HG03520 (cell line): Measurements from ENCODE around the gene SNCB.

Experiments
- ATAC-seq: cut with Tn5 transposase; IDR thresholded peaks from one replicate; pipeline ENCODE4 v1.9.1; 2021; ENCODE audit warnings: mild to moderate bottlenecking, moderate library complexity; ENCODE audit not compliant: unreplicated experiment

SNCB gene

GRCh38 chr5:176578391-176578808 lies 51.9 kb downstream of the SNCB start:
- ATAC-seq, result no peak

- no peak for ATAC-seq
These were observed 52.8 kb downstream of the SNCB start for GRCh38 chr5:176577312-176578176.

- ATAC-seq, result no peak
These were observed 54.6 kb downstream of the SNCB start for GRCh38 chr5:176575488-176576422.

GRCh38 chr5:176575066-176575465 lies 55.3 kb downstream of the SNCB start:
- no peak for ATAC-seq

DNA sequence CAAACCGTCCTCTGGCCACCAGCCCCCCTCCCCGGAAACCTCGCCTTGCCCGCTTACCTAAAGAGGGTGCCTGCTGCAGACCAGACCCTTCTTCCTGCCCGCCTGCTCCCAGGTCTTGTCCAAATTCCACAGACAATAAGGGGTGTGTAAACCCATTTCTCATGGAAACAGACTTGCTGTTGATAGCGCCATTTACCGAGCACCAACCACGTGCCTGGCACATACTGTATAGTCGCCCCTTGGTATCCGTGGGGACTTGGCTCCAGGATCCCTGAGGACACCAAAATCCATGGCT lies 56.1 kb downstream of the SNCB start:
- no peak for ATAC-seq

DNA sequence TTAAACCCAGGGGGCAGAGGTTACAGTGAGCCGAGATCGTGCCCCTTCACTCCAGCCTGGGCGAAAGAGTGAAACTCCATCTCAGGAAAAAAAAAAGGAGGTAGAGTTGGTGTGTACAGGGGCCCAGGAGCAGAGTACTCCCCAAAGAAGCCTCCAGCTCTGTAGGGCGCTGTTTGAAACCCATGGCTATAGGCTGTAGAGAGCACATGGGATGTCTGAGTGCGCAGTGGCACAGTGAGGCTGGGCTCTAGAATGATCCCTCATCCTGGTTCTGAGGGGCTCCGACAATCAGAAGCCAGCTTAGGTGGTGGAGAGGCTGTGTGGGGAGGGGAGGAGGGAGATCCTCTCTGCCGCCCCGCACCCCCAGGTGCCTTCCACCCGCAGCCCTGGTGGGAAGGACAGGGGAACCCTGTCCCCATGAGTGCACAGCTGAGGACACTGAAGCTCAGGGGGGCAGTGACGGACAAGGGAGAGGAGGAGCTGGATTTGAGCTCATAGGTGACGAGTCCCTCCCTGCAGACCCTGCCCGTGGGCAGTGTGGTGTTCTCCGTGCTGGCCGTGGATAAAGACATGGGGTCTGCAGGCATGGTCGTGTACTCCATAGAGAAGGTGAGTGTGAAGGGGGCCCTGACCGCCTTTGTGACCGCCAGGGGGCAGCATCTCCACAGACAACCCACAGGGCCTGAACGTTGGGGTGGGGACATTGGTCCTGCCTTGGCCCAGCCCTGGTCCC lies 56.6 kb downstream of the SNCB start:
- ATAC-seq, result no peak
